Body of pancreas (tissue), 4 donors: ENCODE data around the gene TTC13.

Experiments
- CTCF ChIP-seq, 7 experiments: fragments of 450-650 bp in 4 of 7; fragments of 200-600 bp in 3 of 7; sonication (generic) in 3 of 7; IDR thresholded peaks; one replicate each; pipeline ENCODE4 v1.5.1; 2016 to 2019; ENCODE audit warnings: antibody characterized with exemption in 7 of 7
- POLR2A ChIP-seq, 3 donors: fragments of 450-650 bp; IDR thresholded peaks; one replicate each; pipeline ENCODE4 v1.6.1; 2016; ENCODE audit warnings: antibody characterized with exemption in 3 of 3, mild to moderate bottlenecking in 2 of 3

- TF ChIP-seq POLR2A (IDR thresholded peaks at IDR 0.05) (peak in 1 of 3 donors; percentile 15), CTCF (IDR thresholded peaks at IDR 0.05) (peak in 1 of 7 experiments; percentile 9)
Measured at GRCh38 chr1:230863449-230863848, 115.2 kb downstream of the TTC13 start.
